Activated CD8-positive, alpha-beta T cell treated with anti-CD3 and anti-CD28 coated beads, Interleukin-2, amount 10 ng/mL, durations not matched to agents 7 days and 5 days (primary cell): ENCODE data around the gene DPP10. TPM values are rescaled to one million over a fixed set of nuclear protein-coding genes. Genes with fewer than 3 reads are reported as not detected.

Experiments
- ATAC-seq: fragments of 150-1000 bp; cut with Tn5 transposase; one replicate; pipeline ENCODE4 v1.10.0; 2021; ENCODE audit warnings: moderate library complexity
- CTCF ChIA-PET: fragments of 350-600 bp; sonication (Branson Sonifier 250); formaldehyde crosslinking; loops from one replicate; lab custom pipeline; 2021; ENCODE audit warnings: antibody characterized with exemption; lab: Charles Lee
- POLR2A ChIA-PET: fragments of 350-600 bp; sonication (Branson Sonifier 250); formaldehyde crosslinking; loops from one replicate; lab custom pipeline; 2021; ENCODE audit warnings: antibody characterized with exemption; lab: Charles Lee
- DNase-seq: peaks from one replicate; pipeline ENCODE4 v3.0.0-alpha.2; 2020
- H3K27ac Mint-ChIP-seq: one replicate; pipeline ENCODE4 v1.8.0; 2021; ENCODE audit warnings: mild to moderate bottlenecking, mixed read lengths
- H3K27me3 Mint-ChIP-seq: one replicate; pipeline ENCODE4 v1.8.0; 2021; ENCODE audit warnings: low read depth, mixed read lengths
- H3K36me3 Mint-ChIP-seq: one replicate; pipeline ENCODE4 v1.8.0; 2021; ENCODE audit warnings: low read depth, mixed read lengths
- H3K4me1 Mint-ChIP-seq: one replicate; pipeline ENCODE4 v1.8.0; 2021; ENCODE audit warnings: low read depth, mixed read lengths
- H3K4me3 Mint-ChIP-seq: one replicate; pipeline ENCODE4 v1.8.0; 2021; ENCODE audit warnings: mild to moderate bottlenecking, mixed read lengths
- H3K9me3 Mint-ChIP-seq: one replicate; pipeline ENCODE4 v1.8.0; 2022; ENCODE audit warnings: mixed read lengths; ENCODE audit not compliant: insufficient read depth
- total RNA-seq, 2 experiments: library from RNA; stranded (reverse); gene quantifications; one replicate each; pipeline ENCODE4 v1.2.3, GENCODE V29; 2021

Gene DPP10
- total RNA-seq, 2 experiments from 2014 or later = not detected

- ChIA-PET CTCF (no interaction called here), POLR2A (no interaction called here)
- DNase-seq (no peak), ATAC-seq (no peak)
- H3K4me3 Mint-ChIP-seq = no peak overlapping the region
- H3K27me3 Mint-ChIP-seq = no peaks in the 10 kb centered on the region
- H3K36me3 Mint-ChIP-seq = no peaks in the 10 kb centered on the region
- no peaks in the 10 kb centered on the region for H3K4me1 Mint-ChIP-seq
- no peak overlapping the region for H3K27ac Mint-ChIP-seq
- peaks cover 4% of the 10 kb centered on the region for H3K9me3 Mint-ChIP-seq
Measured at GRCh38 chr2:115174651-115175050, 732.2 kb downstream of the DPP10 start.

GRCh38 chr2:115183144-115183543, 740.7 kb downstream of the DPP10 start:
- no peaks in the 10 kb centered on the region for H3K4me1 Mint-ChIP-seq
- CTCF ChIA-PET = no interaction called here
- no peaks in the 10 kb centered on the region for H3K36me3 Mint-ChIP-seq
- H3K27ac Mint-ChIP-seq = no peak overlapping the region
- POLR2A ChIA-PET = no interaction called here
- ATAC-seq (no peak), DNase-seq (no peak)
- no peaks in the 10 kb centered on the region for H3K27me3 Mint-ChIP-seq
- no peaks in the 10 kb centered on the region for H3K9me3 Mint-ChIP-seq
- no peak overlapping the region for H3K4me3 Mint-ChIP-seq

GRCh38 chr2:115190459-115190858, 748.0 kb downstream of the DPP10 start:
- H3K9me3 Mint-ChIP-seq = no peaks in the 10 kb centered on the region
- DNase-seq (no peak), ATAC-seq (no peak)
- H3K4me3 Mint-ChIP-seq = no peak overlapping the region
- ChIA-PET POLR2A (no interaction called here), CTCF (no interaction called here)
- H3K36me3 Mint-ChIP-seq = no peaks in the 10 kb centered on the region
- no peaks in the 10 kb centered on the region for H3K4me1 Mint-ChIP-seq
- H3K27ac Mint-ChIP-seq = no peak overlapping the region
- H3K27me3 Mint-ChIP-seq = no peaks in the 10 kb centered on the region

- H3K27me3 Mint-ChIP-seq = no peaks in the 10 kb centered on the region
- no peak for ATAC-seq
- no peak overlapping the region for H3K27ac Mint-ChIP-seq
- H3K9me3 Mint-ChIP-seq = no peaks in the 10 kb centered on the region
- H3K36me3 Mint-ChIP-seq = no peaks in the 10 kb centered on the region
- H3K4me3 Mint-ChIP-seq = no peak overlapping the region
- CTCF ChIA-PET = no interaction called here
- no peaks in the 10 kb centered on the region for H3K4me1 Mint-ChIP-seq
- POLR2A ChIA-PET = no interaction called here
- no peak for DNase-seq
Measured at GRCh38 chr2:115194623-115195022, 752.2 kb downstream of the DPP10 start.

GRCh38 chr2:115196587-115196986, 754.1 kb downstream of the DPP10 start:
- POLR2A ChIA-PET = no interaction called here
- CTCF ChIA-PET = no interaction called here
- no peaks in the 10 kb centered on the region for H3K27me3 Mint-ChIP-seq
- H3K36me3 Mint-ChIP-seq = no peaks in the 10 kb centered on the region
- no peaks in the 10 kb centered on the region for H3K9me3 Mint-ChIP-seq
- H3K4me1 Mint-ChIP-seq = no peaks in the 10 kb centered on the region
- no peak for ATAC-seq
- DNase-seq = no peak
- no peak overlapping the region for H3K4me3 Mint-ChIP-seq
- H3K27ac Mint-ChIP-seq = no peak overlapping the region

- no peaks in the 10 kb centered on the region for H3K9me3 Mint-ChIP-seq
- no peak for DNase-seq
- no peak overlapping the region for H3K27ac Mint-ChIP-seq
- ChIA-PET CTCF (no interaction called here), POLR2A (no interaction called here)
- H3K27me3 Mint-ChIP-seq = no peaks in the 10 kb centered on the region
- no peaks in the 10 kb centered on the region for H3K4me1 Mint-ChIP-seq
- no peak for ATAC-seq
- H3K4me3 Mint-ChIP-seq = no peak overlapping the region
- no peaks in the 10 kb centered on the region for H3K36me3 Mint-ChIP-seq
Measured at GRCh38 chr2:115199966-115200365, 757.5 kb downstream of the DPP10 start.

GRCh38 chr2:115201386-115201785, 758.9 kb downstream of the DPP10 start:
- no peak overlapping the region for H3K4me3 Mint-ChIP-seq
- no peaks in the 10 kb centered on the region for H3K9me3 Mint-ChIP-seq
- H3K36me3 Mint-ChIP-seq = no peaks in the 10 kb centered on the region
- ChIA-PET POLR2A (no interaction called here), CTCF (no interaction called here)
- no peaks in the 10 kb centered on the region for H3K27me3 Mint-ChIP-seq
- no peak overlapping the region for H3K27ac Mint-ChIP-seq
- no peaks in the 10 kb centered on the region for H3K4me1 Mint-ChIP-seq
- ATAC-seq = no peak
- DNase-seq = no peak

GRCh38 chr2:115208493-115209164, 766.2 kb downstream of the DPP10 start:
- no peak for ATAC-seq
- no peaks in the 10 kb centered on the region for H3K27me3 Mint-ChIP-seq
- ChIA-PET CTCF (no interaction called here), POLR2A (no interaction called here)
- no peaks in the 10 kb centered on the region for H3K4me1 Mint-ChIP-seq
- H3K27ac Mint-ChIP-seq = no peak overlapping the region
- DNase-seq = no peak
- H3K4me3 Mint-ChIP-seq = no peak overlapping the region
- no peaks in the 10 kb centered on the region for H3K36me3 Mint-ChIP-seq
- H3K9me3 Mint-ChIP-seq = peaks cover 3% of the 10 kb centered on the region

GRCh38 chr2:115214050-115214449, 771.6 kb downstream of the DPP10 start:
- POLR2A ChIA-PET = no interaction called here
- CTCF ChIA-PET = no interaction called here
- H3K4me1 Mint-ChIP-seq = no peaks in the 10 kb centered on the region
- H3K27me3 Mint-ChIP-seq = no peaks in the 10 kb centered on the region
- no peaks in the 10 kb centered on the region for H3K36me3 Mint-ChIP-seq
- no peak for DNase-seq
- no peak overlapping the region for H3K4me3 Mint-ChIP-seq
- ATAC-seq = no peak
- no peak overlapping the region for H3K27ac Mint-ChIP-seq
- H3K9me3 Mint-ChIP-seq = peaks cover 7% of the 10 kb centered on the region

GRCh38 chr2:115219296-115219695, 776.9 kb downstream of the DPP10 start:
- Mint-ChIP-seq H3K27me3 (no peaks in the 10 kb centered on the region), H3K27ac (no peak overlapping the region), H3K9me3 (peaks cover 3% of the 10 kb centered on the region), H3K4me1 (no peaks in the 10 kb centered on the region), H3K4me3 (no peak overlapping the region), H3K36me3 (no peaks in the 10 kb centered on the region)
- DNase-seq (no peak), ATAC-seq (no peak)
- CTCF ChIA-PET = no interaction called here
- POLR2A ChIA-PET = no interaction called here

- Mint-ChIP-seq H3K36me3 (no peaks in the 10 kb centered on the region), H3K27me3 (no peaks in the 10 kb centered on the region), H3K9me3 (no peaks in the 10 kb centered on the region), H3K4me1 (no peaks in the 10 kb centered on the region), H3K4me3 (no peak overlapping the region), H3K27ac (no peak overlapping the region)
- ATAC-seq (no peak), DNase-seq (no peak)
- CTCF ChIA-PET = no interaction called here
- POLR2A ChIA-PET = no interaction called here
Measured at GRCh38 chr2:115234186-115234585, 791.7 kb downstream of the DPP10 start.

GRCh38 chr2:115234737-115235136, 792.3 kb downstream of the DPP10 start:
- H3K9me3 Mint-ChIP-seq = no peaks in the 10 kb centered on the region
- no peaks in the 10 kb centered on the region for H3K4me1 Mint-ChIP-seq
- DNase-seq (no peak), ATAC-seq (no peak)
- no peak overlapping the region for H3K27ac Mint-ChIP-seq
- CTCF ChIA-PET = interaction anchor here (0.6 kb wide), 1 partner anchor 378 kb away, joined by 3 read pairs; no protein-coding TSS in a partner anchor
- no peaks in the 10 kb centered on the region for H3K27me3 Mint-ChIP-seq
- H3K36me3 Mint-ChIP-seq = no peaks in the 10 kb centered on the region
- H3K4me3 Mint-ChIP-seq = no peak overlapping the region
- POLR2A ChIA-PET = no interaction called here

GRCh38 chr2:115248066-115248465, 805.6 kb downstream of the DPP10 start:
- POLR2A ChIA-PET = no interaction called here
- Mint-ChIP-seq H3K36me3 (no peaks in the 10 kb centered on the region), H3K27me3 (no peaks in the 10 kb centered on the region), H3K27ac (no peak overlapping the region), H3K4me1 (no peaks in the 10 kb centered on the region), H3K4me3 (no peak overlapping the region), H3K9me3 (peaks cover 5% of the 10 kb centered on the region)
- DNase-seq (no peak), ATAC-seq (no peak)
- CTCF ChIA-PET = no interaction called here
